Mesangial cell (primary cell): ENCODE data around the gene SLC38A5. TPM values are rescaled to one million over a fixed set of nuclear protein-coding genes. Genes with fewer than 3 reads are reported as not detected.

Experiments
- total RNA-seq: library from RNA; depleted of rRNA; stranded (reverse); fragments of >200 nt; gene quantifications from 2 replicates; pipeline ENCODE4 v1.2.3, GENCODE V29; 2015

Gene SLC38A5
- 28.0 and 75.9 TPM in 2 replicates for total RNA-seq

GRCh38 chrX:48470110-48470832, at the start of gene SLC38A5:
TSS of gene SLC38A5 (minus strand) at chrX:48470260. CDS start at chrX:48467924, 2,336 bp downstream.

GRCh38 chrX:48508400-48509244, 38.6 kb upstream of the SLC38A5 start, which contains the start of gene PORCN:
TSS of gene PORCN (plus strand) at chrX:48508992. CDS start at chrX:48509821, 829 bp downstream.

GRCh38 chrX:48475774-48476577, 5.9 kb upstream of the SLC38A5 start, which contains the start of gene FTSJ1:
TSS of gene FTSJ1 (plus strand) at chrX:48476199. CDS start at chrX:48478048, 1,849 bp downstream.

GRCh38 chrX:48411860-48412259, 58.2 kb downstream of the SLC38A5 start, which contains the start of gene SSX4B:
TSS of gene SSX4B (minus strand) at chrX:48411960. CDS start at chrX:48411372, 588 bp downstream.

Other genes with a start within 250 kb of the SLC38A5 start
- gene SSX1, start 214.9 kb downstream of the SLC38A5 start, total RNA-seq = not detected in 2 replicates
- not detected in 2 replicates for gene SSX3, start 113.6 kb downstream of the SLC38A5 start, total RNA-seq
- not detected in 2 replicates for gene SSX4, start 86.7 kb downstream of the SLC38A5 start, total RNA-seq
- gene SSX4B, start 58.3 kb downstream of the SLC38A5 start, total RNA-seq = not detected in 2 replicates
- 72.1 and 146 TPM in 2 replicates for gene FTSJ1, start 5.9 kb upstream of the SLC38A5 start, total RNA-seq
- 19.3 and 19.9 TPM in 2 replicates for gene PORCN, start 38.7 kb upstream of the SLC38A5 start, total RNA-seq
- gene EBP, start 51.5 kb upstream of the SLC38A5 start, total RNA-seq = 71.2 and 154 TPM in 2 replicates
- 10.3 and 10.5 TPM in 2 replicates for gene TBC1D25, start 69.5 kb upstream of the SLC38A5 start, total RNA-seq
- gene RBM3, start 104.2 kb upstream of the SLC38A5 start, total RNA-seq = 143 and 161 TPM in 2 replicates
- gene WDR13, start 127.2 kb upstream of the SLC38A5 start, total RNA-seq = 99.2 and 124 TPM in 2 replicates
- gene WAS, start 213.5 kb upstream of the SLC38A5 start, total RNA-seq = 0.38 TPM in 1 of 2 replicates, not detected in the other
- gene SUV39H1, start 226.5 kb upstream of the SLC38A5 start, total RNA-seq = 3.9 and 29.8 TPM in 2 replicates